Activated gamma-delta T cell treated with anti-CD3 and anti-CD28 coated beads, Interleukin-2, amount 50 U/mL, for 16 hours (primary cell): Measurements from ENCODE around the gene PKMYT1.

Source experiments
- DNase-seq: peaks from one replicate; pipeline ENCODE4 v3.0.0-alpha.2; 2020; ENCODE audit warnings: low read depth

PKMYT1 gene

DNA sequence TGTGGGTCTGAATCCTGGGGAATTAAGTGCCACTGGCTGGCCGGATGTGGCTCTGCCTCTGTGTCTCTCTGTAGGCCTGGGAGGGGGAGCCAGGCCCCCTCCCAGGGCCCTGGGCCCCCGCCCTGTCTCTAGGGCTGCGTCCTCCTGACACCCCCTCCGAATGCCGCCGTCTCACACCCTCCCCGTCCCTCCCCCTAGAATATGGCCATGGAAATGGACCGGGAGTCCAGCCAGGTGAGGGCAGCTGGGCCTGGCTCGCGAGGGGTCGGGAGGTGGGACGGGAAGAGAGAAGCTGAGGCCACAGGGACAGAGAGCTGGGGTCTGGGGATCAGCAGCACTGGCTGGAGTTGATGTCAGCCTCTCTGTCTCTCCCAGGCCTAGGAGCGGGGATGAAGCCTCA, 16.1 kb upstream of the PKMYT1 start:
- no peak for DNase-seq

DNA sequence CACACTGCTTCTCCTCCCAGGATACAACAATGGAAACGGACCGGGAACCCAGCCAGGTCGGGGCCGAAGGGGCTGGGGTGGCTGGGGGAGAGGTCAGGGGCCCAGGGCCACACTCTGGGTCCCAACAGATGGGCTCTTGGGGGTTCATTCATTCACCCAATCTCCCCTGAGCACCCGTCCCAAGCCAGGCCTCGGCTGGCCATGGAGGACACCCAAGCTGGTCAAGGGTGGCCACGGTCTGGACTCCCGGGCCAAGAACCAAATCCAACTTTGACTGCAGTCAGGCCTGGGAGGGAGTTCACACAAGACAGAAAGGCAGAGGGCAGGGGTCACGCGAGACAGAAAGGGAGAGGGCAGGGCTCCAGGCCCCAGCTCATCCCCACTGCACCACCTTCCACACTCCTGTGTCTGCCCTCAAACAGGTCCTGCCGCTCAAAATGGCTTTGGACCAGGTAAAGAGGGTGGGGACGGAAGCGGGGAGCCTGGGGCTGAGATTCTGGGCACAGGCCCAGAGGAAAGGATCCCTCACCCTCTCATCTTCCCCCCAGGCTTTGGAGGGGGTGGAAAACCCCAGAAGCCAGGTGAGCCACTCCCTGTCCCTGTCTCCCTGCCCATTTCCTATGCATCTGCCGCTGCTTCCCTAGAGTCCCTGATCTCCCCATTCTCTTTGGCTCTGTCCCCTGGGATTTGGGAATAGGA, 12.3 kb upstream of the PKMYT1 start:
- DNase-seq, result no peak

DNA sequence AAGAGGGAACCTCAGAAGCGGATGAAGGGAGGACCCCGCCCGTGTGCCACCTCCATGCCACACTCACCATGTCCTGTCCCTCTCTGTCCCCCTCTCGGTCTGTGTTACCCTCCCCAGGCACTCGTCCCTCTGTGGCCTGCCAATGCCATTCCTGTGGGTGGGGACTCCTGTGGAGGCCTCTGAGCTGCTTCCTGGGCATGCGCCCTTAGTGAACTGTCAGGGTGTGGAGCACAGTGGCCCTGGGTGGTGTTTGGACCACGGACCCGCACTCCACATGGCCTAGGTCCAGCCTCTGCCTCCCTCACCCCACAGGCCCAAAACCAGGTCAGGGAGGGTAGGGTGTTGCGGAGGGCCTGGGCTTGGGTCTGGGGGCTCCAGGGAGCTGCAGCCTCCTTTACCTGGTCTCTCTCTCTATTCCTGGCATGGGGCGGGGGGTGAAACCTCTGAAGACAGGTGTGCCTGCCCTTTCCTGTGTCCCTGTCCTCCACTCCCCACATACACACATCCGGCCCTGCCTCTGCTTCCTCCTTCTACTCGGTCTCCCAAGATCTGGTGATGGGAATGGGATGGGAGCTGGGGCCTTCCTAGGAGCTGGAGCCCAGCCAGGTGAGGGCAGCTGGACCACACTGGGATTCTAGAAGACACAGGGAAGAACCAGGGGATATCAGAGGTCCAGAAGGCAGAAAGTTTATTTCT, 11.5 kb upstream of the PKMYT1 start:
- DNase-seq, result no peak

DNA sequence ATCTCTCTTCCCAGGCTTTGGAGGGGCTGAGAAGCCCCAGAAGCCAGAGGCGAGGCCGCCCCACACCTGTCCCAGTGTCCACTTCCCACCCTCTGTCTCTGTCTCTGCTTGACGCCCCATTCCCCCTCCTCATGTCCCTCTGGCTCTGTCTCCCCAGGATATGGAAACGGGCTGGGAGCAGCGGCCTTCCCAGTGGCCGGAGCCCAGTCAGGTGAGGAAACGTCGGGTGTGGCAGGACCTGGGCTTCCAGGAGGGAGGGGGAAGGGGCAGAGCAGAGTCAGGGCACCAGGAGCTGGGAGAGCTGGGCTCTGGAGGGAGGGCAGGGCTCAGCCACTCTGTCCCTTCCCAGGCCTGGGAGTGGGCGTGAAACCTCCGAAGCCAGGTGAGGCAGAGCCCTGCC, 10.6 kb upstream of the PKMYT1 start:
- no peak for DNase-seq

DNA sequence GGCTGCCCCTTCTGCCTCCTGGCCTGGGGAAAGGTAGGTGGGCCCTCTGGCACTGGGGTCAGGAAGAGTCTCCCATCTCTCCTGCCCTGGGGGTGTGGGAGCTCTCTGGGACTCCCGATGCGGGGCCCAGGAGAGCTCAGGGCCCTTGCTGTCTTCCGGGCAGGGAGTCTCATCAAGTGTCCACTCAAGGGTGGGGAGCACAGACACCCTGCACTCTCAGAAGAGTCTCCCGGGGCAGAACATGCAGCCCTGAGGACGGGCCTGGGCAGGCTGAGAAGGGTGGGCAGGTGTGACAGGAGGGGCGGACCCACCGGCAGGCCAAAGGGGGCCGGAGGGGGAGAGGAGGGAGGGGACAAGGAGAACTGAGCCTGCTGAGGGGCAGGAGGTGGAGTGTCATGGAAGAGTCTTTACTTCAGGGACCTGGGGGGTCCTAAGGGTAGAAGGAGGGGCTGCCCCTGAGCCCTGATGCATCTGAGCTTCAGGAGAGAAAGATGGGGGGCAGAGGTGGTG, 8.4 kb upstream of the PKMYT1 start:
- DNase-seq, result no peak

DNA sequence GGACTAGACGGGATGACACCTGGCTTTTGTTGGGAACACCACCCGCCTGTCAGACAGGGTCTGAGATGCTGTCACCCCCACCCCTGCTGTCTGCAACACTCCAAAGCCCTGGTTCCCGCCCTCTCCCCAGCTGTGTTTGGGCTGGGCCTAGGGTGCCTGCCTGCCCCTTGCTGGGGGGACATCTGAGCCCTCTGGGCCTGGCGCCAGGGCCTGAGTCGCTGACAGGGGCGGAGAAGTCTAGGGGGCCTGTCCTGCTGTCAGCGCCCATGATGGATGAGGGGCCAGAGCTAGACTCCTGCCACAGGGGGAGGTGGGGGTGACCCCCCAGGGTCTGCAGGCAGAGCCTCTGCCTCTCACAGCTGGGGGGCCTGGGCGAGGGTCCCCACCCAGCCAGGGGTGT, 7.6 kb upstream of the PKMYT1 start:
- no peak for DNase-seq

DNA sequence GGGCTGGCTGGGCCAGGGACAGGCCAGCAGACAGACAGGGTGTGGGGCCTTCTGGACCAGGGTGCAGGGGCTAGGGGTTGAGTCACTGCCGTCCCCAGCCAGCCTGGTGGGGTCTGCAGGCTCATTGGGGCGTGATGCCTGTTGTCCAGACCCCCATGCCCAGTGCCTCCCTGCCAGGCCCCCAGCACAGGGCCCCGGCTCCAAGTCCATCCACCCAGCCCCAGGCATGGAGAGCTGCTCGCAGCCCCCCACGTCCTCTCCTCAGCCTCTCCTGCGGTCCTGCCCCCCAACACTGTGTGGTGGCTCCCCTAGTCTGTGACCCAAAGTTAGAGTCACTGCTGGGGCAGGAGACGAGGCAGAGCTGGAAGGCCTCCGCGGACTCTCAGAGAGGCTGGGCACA, 7.0 kb upstream of the PKMYT1 start:
- DNase-seq, result no peak

DNA sequence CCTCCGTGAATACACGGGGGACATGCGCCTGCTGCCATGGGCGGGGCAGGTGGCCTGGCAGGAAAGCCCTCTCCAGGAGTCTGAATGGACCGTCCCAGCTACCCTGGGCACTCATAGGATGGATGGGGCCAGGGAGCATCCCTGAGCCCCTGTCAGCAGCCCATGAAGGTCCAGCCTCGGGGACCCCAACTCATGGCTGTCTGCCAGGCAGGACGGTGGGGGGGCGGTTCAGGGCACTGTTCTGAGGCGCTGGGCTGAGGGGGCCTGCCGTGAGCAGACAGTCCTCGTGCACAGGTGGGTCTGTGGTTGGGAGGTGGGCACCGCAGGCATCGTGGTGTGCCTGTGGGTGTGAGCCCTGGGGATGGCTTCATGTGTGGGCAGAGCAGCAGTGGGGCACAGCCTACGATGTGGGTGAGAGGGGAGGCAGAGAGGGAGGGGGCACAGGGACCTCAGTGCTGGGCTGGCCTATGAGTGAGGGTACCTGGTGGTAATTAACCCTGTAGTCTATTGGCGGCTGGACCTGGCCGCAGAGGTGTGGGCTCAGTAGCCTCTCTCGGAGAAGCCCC, 6.5 kb upstream of the PKMYT1 start:
- DNase-seq, result no peak

DNA sequence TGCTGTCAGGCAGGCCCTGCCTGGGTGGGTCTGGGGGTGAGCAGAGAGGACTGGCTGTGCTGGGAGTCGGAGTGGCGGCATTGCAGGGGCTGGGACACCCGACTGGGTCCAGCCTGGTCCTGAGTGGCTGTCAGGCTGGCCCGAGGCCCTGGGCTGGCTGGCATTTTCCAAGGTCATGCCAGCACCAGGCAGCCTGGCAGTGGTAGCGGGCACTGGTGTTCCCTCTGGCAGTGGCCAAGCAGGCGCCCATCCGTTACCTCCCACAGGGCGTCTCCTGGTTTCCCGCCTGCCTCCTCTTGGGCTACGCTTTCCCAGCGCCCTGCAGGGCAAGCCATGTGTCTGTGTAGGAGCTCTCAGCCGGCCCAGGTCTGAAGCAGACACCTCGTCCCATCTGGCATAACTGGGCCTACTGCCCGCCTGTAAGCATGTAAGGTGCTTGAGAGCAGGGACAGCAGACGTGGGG, 5.7 kb upstream of the PKMYT1 start:
- no peak for DNase-seq

DNA sequence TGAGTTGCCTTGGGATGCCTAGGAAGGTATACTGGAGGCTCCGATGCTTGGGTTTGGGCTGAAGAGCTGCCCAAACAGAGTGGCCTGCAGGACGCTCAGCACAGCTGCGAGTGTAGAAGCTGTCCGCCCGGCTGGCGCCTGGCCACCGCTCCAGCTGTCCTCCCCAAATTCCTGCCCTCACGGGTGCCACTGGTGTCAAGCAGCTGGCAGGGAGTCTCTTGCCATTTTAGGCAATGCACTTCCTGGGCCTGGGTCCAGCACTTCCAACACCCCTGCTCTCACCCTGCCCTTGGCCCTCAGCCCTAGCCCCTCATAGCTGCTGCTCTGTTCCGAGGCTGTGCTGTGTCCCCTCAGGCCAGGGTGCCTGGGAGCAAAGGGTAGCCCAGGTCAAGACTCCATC, 5.2 kb upstream of the PKMYT1 start:
- DNase-seq, result no peak

DNA sequence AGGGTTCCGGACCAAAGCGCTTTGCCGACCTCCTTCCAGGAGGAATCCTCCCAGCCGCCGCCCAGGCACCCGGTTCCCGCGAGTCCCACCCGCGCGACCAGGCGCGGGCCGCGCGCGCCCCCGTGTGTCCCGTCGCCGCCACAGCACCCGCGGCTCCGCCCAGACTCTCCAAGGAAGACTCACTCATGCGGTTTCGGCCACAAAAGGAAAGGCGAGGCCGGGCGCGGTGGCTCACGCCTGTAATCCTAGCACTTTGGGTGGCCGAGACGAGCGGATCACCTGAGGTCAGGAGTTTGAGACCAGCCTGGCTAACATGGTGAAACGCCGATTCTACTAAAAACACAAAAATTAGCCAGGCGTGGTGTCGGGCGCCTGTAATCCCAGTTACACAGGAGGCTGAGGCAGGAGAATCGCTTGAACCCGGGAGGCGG, 3.5 kb upstream of the PKMYT1 start:
- peak; percentile 45 for DNase-seq

DNA sequence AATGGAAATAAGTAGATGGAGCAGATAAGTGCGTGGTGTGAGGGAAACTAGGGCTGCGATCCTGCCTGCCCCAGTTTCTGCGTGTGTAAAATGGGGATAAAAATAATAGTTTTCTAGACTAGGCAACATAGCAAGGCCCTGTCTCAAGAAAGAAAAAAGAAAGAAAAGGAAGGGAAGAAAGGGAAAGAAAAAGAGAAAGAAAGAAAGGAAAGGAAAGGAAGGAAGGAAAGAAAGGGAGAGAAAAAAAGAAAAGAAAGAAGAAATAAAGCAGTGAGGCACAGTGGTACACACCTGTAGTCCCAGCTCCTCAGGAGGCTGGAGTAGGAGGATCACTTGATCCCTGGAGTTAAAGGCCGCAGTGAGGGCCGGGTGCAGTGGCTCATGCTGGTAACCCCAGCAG, 2.2 kb upstream of the PKMYT1 start:
- no peak for DNase-seq

DNA sequence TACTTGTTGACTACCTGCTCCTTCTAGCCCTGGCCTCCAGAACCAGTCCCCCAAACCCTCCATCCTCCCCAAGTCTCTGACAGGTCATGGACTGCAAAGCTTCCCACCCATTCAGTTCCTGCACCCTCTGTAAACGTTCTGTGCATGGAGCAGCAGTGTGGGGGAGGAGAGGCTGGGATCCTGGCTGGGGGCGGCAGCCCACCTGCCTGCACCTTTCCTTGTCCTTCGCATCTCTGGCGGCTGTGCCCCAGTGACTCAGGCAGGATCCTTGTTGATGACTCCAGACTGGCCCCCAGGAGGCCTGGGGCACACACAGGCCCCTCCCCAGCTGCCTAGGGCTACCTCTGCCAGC, 1.6 kb upstream of the PKMYT1 start:
- no peak for DNase-seq

DNA sequence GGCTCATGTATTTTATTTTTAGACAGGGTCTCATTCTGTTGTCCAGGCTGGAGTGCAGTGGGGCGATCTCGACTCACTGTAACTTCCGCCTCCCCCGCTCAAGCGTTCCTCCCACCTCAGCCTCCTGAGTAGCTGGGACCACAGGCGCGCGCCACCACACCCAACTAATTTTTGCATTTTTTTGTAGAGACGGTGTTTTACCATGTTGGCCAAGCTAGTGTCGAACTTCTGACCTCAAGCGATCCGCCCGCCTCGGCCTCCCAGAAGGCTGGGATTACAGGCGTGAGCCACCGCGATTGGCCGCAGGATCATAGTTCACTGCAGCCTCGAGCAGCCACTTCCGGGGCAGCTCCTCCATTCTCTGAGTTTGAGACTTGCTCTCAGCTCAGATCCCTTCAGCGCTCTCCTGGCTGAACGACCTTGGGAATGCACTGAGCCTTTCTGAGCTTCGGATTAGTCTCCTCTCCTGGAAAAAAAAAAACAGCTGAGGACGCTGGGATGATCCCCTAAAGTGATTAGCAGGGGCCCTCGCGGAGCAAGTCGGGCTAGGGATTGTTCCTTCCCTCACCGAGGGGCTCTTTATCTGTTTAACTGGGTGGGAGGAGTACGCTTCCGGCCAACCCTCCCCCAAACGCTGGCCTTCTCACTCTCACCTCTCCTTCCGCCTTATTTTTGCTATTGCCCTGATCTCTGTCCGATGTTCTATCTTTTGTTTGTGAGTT, 1.1 kb upstream of the PKMYT1 start:
- no peak for DNase-seq

DNA sequence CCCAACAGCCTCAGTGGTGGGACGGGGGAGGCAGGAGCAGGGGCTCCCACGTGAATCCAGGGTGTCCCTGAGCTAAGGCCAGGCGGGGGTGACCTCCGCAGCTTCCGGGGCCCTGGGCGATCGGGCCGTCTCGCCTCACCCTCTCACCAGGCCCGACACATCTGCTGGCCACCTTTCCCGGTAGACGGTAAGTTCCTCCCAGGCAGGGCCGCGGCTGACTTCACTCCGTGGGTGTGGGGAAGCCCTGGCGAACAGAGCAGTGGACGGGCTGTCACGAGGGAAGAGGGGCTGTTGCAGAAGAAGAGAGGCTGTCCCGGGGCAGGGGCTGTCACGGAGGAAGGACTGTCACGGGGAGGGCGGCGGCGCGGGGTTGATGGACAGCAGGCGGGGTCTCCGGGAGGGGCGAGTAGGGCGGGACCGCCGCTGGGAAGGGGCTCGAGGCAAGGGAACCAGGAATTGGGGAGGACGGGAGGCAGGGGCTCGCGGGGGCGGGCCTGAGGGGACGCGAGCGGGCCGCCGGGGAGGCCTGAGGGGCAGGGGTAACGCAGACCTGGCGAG, 498 bp downstream of the PKMYT1 start:
- no peak for DNase-seq

DNA sequence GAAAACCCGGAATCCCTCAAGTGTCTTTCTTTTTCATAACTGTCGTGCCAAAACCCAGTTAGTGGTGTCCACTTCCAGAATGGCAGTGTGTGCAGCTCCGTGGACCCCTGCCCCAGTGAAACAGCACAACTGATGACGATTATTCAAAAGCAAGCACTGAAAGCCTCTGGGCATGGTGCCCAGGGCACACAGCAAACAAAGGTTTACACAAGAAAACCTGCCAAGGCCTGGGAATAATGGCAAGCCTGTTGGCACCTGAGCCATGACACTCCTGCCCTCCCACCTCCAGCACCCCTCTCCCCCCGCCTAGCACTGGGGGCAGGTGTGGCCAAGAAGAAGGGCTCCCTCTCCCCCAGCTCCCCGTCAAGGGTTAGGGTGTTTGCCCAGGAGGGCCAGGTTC, 2.8 kb downstream of the PKMYT1 start:
- no peak for DNase-seq

DNA sequence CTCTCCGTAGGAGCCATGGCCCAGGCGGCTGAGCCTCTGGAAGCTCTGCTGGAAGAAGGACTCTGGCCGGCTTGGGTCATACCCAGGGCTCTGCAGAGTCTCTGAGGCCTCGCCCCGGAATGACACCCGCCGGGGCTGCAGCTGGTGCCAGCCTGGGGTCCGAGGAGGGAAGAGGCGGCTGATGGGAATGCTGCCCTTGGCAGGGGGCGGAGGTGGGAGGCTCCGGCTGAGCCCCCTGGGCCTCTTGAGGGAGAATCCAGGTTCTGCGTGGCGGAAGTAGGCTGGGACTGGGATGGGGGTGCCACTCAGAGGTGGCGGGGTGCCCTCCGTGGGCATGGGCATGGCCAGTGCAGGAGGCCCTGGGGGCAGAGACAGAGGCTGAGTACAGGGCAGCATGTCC, 3.6 kb downstream of the PKMYT1 start:
- no peak for DNase-seq

DNA sequence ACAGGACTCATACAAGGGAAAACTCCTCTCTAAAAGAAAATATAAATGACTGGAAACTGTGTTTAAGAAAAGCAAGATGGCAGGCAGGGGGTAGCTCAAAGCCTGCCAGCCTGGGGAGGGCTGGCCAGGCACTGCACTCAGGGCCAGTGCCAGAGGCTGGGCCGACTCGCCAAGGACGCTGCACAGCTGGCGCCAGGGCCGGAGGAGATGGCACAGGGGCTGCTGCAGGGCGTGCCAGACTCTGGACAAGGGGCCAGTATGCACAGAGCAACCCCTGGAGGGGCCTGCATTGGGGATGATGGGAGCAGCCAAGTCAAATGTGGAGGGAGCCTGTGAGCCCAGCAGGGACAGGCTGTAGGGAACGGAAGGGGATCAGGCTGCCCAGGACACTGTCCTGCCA, 4.0 kb downstream of the PKMYT1 start:
- no peak for DNase-seq

DNA sequence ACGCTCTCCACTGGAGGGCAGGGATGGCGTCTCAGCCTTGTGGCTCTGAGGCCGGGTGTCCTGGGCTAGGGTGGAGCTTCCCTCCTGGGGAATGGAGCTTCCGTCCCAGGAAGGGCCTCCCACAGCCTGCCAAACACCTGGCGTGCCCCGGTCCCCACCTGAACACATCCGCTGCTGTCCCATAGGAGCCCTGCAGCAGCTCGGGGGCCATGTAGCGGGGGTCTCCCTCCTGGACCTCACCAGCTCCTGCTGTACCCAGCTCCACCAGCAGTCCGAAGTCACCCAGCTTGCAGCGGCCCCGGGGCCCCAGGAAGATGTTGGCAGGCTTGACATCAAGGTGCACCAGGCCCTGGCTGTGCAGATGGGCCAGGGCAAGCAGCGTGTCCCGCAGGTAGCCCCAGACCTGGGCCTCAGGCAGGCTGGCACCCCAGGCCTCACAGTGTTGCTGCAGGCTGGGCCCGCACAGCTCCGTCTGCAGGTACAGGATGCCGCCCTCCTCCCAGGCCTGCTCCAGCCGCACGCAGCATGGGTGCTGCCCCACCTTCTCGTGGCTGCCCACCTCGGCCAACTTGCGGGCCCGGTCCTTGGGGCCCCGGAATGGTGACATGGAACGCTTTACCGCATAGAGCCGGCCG, 5.0 kb downstream of the PKMYT1 start:
- no peak for DNase-seq

DNA sequence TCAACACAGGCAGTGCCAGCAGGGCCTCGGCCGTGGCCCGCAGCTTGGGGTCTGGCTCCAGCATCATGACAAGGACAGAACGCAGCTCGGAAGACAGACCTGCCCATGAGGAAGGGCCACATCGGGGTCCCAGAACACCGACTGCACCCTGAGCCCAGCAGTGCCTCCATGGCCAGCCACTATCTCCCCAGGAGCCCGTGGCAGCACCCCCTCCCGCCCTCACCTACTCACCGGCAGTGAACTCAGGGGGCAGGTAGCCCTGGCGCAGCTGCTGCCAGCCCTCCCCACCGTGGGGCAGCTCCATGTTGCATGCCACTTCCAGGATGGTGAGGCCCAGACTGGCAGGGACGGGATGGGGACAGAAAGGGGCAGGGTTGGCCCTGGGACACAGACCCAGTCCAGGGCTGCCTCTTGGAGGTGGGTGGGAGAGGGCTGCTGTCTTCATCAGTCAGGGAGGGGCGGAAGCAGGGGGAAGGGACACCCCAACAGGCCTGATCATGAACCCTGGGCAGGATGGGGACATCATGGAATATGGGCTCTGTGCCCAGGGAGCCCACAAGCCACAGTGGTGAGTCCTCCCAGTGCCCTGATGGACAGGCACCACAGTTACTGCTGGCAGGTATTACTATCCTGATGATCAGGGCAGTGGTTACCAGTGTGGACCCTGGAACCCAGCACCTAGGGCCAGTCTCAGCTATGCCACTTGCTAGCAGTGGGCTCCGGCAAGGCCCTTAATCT, 5.8 kb downstream of the PKMYT1 start:
- no peak for DNase-seq

DNA sequence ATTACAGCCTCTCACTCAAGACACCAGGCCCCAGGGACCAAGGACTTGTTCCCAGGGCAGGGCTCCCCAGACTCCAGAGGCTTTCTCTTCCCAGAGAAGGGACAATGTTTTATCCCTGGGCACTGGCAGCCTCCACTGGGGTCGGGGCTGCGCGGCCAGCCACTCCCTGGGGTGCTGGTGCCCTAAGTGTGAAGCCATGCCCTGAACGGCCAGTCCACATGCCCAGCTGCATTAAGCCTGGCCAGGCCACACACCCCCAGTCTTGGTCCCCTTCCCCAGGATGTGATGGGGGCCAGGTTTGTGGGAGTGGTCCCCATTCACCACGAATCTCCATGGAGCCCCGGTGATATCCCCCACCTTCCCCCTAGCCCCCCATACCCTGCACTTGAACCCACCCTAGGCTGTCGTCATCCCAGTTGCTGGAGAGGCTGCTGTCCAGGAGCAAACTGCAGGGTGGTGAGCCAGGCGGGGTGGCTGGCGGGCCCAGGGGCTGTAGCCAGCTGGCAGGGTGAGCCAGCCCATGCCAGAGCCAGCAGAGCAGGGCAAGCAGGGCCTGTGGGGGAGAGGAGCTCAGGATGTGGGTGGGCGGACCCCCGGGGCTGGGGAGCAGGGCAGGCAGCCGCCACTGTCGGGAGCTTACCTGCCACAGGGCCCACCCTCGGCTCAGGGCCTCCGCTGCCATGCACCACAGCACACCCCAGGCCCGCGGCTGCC, 6.5 kb downstream of the PKMYT1 start:
- no peak for DNase-seq
